CD4-positive, alpha-beta T cell treated with Interleukin-15 for 1 hour (primary cell): ENCODE measurements around the gene CTNNBL1.
A peak's percentile ranks its signal among the peaks of the same experiment; 100 is the strongest.
"Not testable (repeated sequence)": the region's sequence is repeated elsewhere in the genome, so short reads cannot be mapped to it uniquely, and the experiment has no call there.

Experiments
- DNase-seq: peaks from one replicate; pipeline ENCODE4 v3.0.0-alpha.2; 2020

CTNNBL1 gene

DNA sequence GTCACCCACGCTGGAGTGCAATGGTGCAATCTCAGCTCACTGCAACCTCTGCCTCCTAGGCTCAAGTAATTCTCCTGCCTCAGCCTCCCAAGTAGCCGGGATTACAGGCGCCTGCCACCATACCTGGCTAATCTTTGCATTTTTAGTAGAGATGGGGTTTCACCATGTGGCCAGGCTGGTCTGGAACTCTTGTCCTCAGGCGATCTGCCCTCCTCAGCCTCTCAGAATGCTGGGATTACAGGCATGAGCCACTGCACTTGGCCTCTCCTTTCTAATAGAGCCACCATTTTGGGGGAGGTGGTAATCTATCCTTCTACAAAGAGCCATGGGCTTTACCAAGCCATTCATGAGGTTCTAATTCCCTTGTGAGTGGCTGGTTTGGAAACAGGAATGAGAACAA is 14.1 kb upstream of the CTNNBL1 start:
- DNase-seq: not testable (repeated sequence)

GRCh38 chr20:37680420-37680819 is 13.4 kb upstream of the CTNNBL1 start:
- DNase-seq: no peak

DNA sequence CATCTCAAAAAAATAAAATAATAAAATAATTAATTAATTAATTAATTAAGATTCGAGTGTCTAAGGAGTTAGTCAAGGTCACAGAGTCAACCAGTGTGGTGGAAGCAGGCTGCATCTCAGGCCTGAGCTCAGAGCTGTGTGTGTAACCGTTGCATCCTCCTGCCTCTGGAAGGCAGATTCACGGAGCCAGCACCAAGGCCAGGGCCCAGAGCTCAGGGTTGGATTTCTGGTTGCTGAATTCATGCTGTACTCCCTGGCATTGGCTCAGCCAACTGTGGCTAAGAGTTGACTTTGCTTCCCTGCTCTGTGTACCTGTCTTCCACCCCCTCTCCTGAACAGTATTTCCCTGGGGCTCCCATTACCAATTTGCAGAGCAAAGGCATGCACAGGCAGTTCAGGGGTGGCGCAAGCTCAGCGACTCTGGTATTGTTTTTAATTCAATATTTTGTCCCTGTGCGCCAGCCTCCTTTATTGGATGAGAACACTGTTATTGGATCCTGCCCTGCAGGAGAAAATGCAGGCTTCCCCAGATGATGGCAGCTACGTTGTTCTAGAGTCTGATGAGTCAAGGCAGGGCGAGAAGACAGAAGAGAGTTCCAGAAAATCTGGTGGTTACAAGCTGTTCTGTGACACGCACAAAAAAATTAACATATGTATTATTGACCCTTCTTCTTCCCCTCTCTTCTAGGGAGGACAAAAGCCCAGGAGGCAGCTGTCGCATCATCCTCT is 12.3 kb upstream of the CTNNBL1 start:
- DNase-seq: no peak

DNA sequence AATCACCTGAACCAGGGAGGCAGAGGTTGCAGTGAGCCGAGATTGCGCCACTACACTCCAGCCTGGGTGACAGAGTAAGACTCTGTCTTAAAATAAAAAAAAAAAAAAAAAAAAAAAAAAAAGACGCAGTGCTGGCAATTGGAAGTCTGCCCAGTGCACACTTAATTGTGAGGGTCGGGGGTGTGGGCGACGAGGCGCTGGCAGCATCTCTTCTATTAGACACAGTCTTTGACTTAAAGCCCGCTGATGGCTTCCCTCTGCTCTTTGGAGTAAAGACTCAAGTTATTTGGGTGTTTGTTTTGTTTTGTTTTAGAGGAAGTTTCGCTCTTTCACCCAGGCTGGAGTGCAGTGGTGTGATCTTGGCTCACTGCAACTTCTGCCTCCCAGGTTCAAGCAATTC is 10.7 kb upstream of the CTNNBL1 start:
- DNase-seq: not testable (repeated sequence)

DNA sequence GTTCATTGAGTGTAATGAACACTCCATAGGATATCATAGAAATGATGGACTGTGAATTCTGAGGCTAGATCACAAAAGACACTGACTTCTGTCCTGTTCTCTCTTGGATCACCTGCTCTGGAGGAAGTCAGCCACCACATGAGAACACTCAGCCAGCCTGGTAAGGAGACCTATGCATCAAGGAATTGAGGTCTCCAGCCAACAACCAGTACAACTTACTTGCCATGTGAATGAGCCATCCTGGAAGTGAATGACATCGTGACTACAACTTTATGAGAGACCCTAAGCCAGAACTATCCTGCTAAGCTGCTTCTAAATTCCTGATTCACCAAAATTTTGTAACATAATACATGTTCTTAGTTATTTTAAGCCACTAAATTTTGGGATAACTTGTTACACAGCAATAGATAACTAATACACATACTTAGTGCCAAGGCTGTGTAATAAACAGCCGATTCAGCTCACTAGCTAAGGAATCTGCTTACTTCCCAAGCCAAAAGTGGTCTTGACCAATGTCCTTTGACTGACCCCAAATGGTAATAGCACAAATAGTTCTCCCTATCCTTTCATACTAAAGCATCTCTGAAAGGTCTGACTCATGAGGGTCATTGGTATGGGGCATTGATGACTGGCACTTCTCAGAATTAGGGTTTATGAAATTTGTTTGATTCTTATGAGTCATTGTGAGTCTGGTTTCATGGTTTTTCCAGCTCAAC is 6.9 kb upstream of the CTNNBL1 start:
- no peak for DNase-seq

DNA sequence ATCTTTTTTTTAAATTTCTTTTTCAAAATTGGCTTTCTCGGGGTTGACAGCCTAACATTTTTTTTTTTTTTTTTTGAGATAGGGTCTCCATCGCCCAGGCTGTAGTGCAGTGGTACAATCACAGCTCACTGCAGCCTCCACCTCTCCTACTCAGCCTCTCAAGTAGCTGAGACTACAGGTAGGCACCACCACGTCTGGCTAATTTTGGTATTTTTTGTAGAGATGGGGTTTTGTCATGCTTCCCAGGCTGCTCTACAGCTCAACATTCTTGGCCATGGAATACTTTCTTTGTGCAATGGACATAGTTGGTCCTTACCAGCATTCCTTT is 6.4 kb upstream of the CTNNBL1 start:
- DNase-seq: no peak

DNA sequence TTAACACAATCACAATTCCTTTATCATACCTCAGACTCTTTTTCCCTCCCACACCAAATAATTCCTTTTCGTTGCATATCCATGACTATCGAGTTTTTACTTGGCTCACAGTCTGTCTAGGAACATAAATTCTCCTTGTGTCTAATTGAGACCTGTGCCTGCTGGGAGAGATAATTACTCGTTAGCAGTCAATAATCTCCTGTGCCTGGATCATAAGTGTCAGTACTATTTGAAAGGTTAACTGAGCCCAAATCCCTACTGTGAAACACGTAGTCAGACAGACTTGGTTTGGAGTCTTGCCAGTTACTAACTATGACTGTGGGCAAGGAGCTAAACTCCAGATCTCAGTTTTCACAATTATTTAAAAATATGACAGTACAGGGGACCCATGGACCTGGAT is 5.7 kb upstream of the CTNNBL1 start:
- no peak for DNase-seq

DNA sequence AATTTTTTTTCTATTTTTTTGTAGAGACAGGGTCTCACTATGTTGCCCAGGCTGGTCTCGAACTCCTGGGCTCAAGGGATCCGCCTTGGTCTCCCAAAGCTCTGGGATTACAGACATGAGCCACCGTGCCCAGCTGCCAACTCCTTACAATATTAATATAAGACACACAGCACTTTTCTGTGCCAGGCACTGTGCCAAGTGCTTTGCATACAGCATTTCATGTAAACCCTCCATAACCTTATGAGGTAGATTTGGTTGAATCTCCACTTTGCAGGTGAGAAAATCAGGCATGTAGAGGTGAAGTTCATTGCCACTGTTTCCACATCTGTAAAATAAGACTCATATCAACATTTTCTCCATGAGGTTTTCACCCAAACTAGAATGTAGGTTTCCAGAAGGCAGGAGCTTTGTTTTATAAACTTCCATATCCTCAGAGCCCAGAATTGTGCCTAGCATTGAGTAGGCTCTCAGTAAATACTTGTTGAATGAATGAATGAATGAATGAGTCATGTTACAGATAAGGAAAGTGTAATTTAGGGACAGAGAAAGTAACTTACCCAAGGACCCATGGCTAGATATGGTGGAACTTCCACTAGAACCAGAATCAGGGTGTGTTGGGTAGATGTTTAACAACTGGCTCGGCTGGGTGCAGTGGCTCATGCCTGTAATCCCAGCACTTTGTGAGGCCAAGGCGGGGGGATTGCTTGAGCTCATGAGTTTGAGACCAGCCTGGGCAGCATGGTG is 3.0 kb upstream of the CTNNBL1 start:
- no peak for DNase-seq

GRCh38 chr20:37692459-37693166 is 1.2 kb upstream of the CTNNBL1 start:
- no peak for DNase-seq

DNA sequence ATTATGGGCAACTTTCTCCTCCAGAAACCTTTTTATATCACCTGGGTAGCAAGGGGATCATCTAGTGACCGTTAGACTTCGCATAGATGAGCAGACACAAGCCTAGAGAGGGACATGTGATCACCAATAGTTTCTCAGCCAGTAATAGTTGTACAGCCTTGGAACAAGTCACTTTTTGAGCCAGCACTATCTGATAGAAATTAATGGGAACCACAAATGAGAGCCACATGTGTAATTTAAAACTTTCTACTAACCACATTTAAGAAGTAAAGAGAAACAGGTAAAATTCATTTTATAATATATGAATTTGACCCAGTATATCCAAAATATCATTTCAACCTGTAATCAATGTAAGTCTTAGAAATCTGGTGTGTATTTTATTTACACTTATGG is 592 bp upstream of the CTNNBL1 start:
- DNase-seq: no peak

DNA sequence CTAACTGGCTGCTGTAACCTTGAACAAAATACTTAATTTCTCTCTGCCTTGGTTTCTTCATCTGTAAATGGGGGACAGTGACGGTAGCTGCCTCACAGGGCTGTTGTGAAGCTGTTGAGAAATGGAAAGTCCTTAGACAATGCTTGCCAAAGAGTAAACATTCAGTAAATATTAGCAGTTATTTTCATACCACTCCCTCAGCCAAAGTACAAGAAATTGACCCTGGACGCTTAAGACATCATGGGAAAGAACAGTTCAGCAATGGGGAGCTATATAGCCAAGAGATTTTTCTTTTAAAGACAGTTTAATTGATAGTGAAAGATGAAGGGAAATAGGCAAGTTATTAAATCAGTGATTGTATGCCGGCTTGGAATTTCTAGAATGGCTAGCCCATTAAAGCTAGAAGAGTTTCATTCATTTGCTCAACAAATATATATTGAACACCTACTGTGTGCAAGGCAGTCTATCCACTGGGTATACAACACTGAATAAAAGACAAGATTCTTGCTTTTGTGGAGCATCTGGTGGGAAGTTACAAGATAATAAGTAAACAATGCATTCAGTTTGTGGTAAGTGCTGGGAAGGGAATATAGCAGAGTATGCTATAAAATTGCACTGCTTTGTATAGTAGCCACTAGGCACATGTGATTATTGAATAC is 2.0 kb downstream of the CTNNBL1 start:
- no peak for DNase-seq

DNA sequence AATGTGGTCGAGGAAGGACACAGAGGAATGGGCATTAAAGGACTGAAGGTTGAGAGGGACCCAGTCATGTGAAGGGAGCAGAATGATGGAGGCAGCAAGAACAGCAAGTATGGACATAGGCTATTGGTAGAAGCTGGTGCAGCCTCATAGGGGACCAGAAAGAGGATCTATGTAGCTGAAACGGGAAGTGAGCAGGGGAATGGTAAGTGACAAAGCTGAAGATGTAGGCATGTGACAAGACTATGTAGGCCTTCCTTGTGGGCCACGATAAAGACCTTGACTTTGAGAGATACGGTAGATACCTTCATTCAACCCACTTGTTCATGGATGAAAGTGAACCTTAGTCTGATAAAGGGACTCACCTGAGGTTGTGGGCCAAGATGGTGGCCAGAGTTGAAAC is 3.5 kb downstream of the CTNNBL1 start:
- DNase-seq: peak; percentile 60

GRCh38 chr20:37699202-37699601 is 5.4 kb downstream of the CTNNBL1 start:
- no peak for DNase-seq

DNA sequence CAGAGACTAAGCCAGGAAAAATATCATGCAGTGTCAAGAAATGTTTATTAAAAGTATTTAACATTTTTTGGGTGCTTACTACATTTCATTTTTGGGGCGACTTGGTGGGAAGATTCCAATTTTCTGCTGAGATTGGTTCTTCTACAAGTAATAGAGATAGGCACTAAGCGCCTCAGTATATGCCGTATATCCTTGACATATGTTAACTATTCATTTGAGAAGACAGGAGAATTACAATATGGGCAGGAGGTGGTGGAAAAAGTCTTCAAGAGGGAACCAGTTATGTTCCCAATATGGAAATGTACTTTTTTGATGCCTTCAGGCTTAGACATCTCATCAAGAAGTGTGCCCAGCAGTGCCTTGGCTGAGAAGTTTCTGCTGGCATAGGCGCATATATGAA is 6.5 kb downstream of the CTNNBL1 start:
- no peak for DNase-seq

- DNase-seq: peak; percentile 44
These were observed 7.8 kb downstream of the CTNNBL1 start for GRCh38 chr20:37701676-37702075.

DNA sequence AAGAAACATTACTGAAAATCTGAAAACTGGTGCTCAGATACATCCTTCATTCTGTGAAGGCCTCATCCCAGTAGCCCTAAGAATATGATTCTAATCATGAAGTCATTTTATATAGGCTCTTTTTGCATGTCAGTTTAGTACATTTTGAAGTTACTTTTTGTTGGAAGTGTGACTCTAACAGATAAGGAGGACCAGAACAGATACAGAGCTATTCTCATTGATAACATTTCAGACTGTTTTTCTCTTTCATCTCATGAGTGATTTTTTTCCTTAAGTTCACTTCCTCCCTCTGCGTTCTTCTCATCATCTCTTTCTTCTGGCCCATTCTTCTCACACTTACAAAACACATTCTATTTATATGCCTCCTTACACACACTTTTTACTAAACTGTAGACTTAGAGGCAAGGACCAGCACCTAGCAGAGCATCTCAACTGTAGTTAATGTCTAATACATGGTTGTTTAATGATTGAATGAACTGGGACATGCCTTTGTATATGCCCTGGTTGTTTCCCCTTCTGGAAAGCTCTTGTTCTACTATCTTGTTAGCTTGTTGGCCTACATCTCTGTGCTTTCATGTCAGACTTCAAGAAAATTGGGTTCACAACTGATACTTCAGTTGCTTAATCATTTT is 8.7 kb downstream of the CTNNBL1 start:
- DNase-seq: no peak

- DNase-seq: no peak
These were observed 9.4 kb downstream of the CTNNBL1 start for GRCh38 chr20:37703035-37703845.

DNA sequence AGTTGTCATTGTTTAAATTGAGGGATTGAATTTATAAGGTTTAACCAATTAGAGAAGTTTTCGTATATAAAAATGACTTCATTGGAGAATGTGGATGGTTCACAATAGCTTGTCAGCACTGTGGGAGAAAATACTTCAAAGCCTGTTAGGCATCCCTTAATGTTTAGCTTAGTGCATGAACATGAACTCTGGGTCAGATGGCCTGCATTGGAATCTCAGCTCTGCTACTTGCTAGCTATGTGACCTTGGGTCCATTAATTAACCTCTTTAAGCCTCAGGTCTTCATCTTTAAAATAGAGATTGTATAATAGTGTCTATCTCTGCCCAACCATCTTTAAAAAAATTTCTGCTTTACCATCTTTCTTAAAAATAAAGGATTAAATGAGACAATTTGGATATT is 11.1 kb downstream of the CTNNBL1 start:
- DNase-seq: no peak

- no peak for DNase-seq
These were observed 12.5 kb downstream of the CTNNBL1 start for GRCh38 chr20:37706298-37706697.

DNA sequence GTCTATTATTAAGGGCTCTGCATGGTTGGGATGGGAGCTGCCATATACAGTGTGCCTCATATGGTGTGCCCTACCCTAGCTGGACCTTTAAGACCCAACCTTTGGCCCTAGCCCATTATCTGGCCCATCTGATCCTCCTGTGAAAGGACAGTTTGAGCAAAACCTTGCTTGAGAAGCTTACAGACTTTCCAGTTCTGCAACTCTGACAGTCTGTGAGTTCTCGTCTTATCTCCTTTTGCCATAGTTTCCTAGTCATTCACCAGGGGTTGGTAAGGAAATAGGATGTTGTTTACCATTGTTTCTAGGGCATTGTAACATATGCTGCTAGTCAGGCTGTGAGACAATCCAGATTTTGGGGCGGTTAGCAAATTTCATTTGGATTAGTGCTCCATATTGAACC is 17.2 kb downstream of the CTNNBL1 start:
- DNase-seq: no peak
